NCI-H1436 (cell line): ENCODE data around the gene PCDHGA10.
"Not testable (repeated sequence)": the region's sequence is repeated elsewhere in the genome, so short reads cannot be mapped to it uniquely, and the experiment has no call there.

ENCODE experiments used
- DNase-seq: peaks from one replicate; lab custom pipeline; 2025; lab: John Stamatoyannopoulos, UW

The PCDHGA10 gene

GRCh38 chr5:141420855-141421488 is 8.2 kb downstream of the PCDHGA10 start, which contains the start of gene PCDHGA11:
PCDHGA11 (plus strand) TSS chr5:141421051; CDS start chr5:141421228, 177 bp downstream.
- no peak for DNase-seq

DNA sequence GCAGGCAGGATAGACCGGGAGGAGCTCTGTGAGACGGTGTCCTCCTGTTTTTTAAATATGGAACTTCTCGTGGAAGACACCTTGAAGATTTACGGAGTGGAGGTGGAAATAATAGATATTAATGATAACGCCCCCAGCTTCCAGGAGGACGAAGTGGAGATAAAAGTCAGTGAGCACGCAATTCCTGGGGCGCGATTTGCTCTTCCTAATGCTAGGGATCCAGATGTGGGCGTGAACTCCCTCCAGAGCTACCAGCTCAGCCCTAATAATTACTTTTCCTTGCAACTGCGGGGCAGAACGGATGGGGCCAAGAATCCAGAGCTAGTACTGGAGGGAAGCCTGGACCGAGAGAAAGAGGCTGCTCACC is 8.7 kb downstream of the PCDHGA10 start:
- no peak for DNase-seq

DNA sequence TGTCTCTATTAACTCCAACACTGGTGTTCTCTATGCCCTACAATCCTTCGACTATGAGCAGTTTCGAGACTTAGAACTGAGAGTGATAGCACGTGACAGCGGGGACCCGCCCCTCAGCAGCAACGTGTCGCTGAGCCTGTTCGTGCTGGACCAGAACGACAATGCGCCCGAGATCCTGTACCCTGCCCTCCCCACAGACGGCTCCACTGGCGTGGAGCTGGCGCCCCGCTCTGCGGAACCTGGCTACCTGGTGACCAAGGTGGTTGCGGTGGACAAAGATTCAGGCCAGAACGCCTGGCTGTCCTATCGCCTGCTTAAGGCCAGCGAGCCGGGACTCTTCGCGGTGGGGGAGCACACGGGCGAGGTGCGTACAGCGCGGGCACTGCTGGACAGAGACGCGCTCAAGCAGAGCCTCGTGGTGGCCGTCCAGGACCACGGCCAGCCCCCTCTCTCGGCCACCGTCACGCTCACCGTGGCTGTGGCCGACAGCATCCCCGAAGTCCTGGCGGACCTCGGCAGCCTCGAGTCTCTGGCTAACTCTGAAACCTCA is 10.0 kb downstream of the PCDHGA10 start:
- no peak for DNase-seq

DNA sequence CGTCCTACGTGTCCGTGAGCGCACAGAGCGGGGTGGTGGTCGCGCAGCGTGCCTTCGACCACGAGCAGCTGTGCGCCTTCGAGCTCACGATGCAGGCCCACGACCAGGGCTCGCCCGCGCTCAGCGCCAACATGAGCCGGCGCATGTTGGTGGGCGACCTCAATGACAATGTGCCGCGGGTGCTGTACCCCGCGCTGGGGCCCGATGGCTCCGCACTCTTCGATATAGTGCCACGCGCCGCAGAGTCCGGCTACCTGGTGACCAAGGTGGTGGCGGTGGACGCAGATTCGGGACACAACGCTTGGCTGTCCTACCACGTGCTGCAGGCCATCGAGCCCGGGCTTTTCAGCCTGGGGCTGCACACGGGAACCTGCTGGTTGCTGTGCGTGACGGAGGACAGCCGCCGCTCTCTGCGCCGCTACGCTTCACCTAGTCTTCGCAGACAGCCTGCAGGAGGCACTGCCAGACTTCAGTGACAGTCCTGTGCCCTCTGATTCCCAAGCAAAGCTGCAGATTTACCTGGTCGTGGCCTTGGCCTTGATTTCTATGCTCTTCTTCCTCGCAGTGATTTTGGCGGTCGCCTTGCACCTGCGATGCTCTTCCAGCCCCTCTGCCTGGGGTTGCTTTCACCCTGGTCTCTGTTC is 15.1 kb downstream of the PCDHGA10 start:
- no peak for DNase-seq

DNA sequence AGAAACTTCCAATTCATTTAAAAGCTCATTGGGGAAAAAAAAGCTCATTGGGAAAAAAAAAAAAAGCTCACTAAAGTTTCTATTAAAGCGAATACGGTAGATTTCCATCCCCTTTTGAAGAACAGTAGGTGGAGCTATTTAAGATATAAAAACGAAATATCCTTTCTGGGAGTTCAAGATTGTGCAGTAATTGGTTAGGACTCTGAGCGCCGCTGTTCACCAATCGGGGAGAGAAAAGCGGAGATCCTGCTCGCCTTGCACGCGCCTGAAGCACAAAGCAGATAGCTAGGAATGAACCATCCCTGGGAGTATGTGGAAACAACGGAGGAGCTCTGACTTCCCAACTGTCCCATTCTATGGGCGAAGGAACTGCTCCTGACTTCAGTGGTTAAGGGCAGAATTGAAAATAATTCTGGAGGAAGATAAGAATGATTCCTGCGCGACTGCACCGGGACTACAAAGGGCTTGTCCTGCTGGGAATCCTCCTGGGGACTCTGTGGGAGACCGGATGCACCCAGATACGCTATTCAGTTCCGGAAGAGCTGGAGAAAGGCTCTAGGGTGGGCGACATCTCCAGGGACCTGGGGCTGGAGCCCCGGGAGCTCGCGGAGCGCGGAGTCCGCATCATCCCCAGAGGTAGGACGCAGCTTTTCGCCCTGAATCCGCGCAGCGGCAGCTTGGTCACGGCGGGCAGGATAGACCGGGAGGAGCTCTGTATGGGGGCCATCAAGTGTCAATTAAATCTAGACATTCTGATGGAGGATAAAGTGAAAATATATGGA is 17.7 kb downstream of the PCDHGA10 start, which contains the start of gene PCDHGA12:
TSS of gene PCDHGA12 (plus strand) at position 176 of the 782 bp plus-strand sequence. CDS start at position 429, 253 bp downstream.
- no peak for DNase-seq

DNA sequence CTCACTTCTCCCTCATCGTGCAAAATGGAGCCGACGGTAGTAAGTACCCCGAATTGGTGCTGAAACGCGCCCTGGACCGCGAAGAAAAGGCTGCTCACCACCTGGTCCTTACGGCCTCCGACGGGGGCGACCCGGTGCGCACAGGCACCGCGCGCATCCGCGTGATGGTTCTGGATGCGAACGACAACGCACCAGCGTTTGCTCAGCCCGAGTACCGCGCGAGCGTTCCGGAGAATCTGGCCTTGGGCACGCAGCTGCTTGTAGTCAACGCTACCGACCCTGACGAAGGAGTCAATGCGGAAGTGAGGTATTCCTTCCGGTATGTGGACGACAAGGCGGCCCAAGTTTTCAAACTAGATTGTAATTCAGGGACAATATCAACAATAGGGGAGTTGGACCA is 18.5 kb downstream of the PCDHGA10 start:
- no peak for DNase-seq

- DNase-seq, result not testable (repeated sequence)
Measured at GRCh38 chr5:141432308-141432707, 19.5 kb downstream of the PCDHGA10 start.

DNA sequence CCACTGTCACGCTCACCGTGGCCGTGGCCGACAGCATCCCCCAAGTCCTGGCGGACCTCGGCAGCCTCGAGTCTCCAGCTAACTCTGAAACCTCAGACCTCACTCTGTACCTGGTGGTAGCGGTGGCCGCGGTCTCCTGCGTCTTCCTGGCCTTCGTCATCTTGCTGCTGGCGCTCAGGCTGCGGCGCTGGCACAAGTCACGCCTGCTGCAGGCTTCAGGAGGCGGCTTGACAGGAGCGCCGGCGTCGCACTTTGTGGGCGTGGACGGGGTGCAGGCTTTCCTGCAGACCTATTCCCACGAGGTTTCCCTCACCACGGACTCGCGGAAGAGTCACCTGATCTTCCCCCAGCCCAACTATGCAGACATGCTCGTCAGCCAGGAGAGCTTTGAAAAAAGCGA is 19.9 kb downstream of the PCDHGA10 start:
- not testable (repeated sequence) for DNase-seq

- DNase-seq, result no peak
Measured at GRCh38 chr5:141434006-141434405, 21.2 kb downstream of the PCDHGA10 start.

- no peak for DNase-seq
Measured at GRCh38 chr5:141437221-141437620, 24.4 kb downstream of the PCDHGA10 start.

GRCh38 chr5:141439411-141440141 is 26.8 kb downstream of the PCDHGA10 start:
- DNase-seq, result no peak

DNA sequence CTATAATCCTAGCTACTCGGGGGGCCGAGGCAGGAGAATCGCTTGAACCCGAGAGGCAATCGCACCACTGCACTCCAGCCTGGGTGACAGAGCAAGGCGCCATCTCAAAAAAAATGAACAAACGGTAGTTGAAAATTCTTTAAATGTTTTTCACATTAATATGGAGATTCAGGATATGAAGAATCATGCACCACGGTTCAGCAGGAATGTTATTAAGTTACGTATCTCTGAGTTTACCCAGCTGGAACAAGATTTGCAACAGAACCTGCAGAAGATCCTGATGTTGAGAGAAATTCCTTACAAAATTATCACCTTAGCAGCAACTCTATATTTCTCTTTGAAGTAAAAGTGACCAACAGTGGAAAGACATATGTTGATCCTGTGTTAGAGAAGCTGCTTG is 27.6 kb downstream of the PCDHGA10 start:
- no peak for DNase-seq

- no peak for DNase-seq
Measured at GRCh38 chr5:141441571-141442170, 28.9 kb downstream of the PCDHGA10 start.

DNA sequence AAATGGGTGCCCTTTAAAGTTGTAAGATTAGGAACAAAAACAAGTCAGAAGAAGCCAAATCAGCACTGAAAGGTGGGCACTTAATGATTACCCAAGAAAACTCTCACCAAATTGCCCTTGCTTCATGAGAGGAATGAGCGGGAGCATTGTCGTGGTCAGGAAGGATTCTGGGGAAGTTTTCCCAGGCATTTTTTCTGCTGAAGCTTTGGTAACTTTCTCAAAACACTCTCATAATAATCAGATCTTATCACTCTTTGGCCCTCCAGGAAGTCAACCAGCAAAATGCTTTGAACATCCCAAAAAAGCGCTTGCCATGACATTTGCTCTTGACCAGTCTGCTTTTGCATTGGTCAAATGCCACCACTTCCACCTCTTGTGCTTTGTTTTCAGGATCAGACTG is 52.6 kb downstream of the PCDHGA10 start:
- no peak for DNase-seq
